ENCODE results near the gene TRIP4. TPM values are rescaled to one million over a fixed set of nuclear protein-coding genes. Genes with fewer than 3 reads are reported as not detected.

The TRIP4 gene
- total RNA-seq = 10 to 100 TPM; 16.5 to 29.3 (median 25.4) TPM
- 10 to 100 TPM; 31.4 to 31.5 TPM for polyA plus RNA-seq
- total RNA-seq = 13.5 reads per million, percentile 42 among the genes with 10 or more reads in this experiment

DNA sequence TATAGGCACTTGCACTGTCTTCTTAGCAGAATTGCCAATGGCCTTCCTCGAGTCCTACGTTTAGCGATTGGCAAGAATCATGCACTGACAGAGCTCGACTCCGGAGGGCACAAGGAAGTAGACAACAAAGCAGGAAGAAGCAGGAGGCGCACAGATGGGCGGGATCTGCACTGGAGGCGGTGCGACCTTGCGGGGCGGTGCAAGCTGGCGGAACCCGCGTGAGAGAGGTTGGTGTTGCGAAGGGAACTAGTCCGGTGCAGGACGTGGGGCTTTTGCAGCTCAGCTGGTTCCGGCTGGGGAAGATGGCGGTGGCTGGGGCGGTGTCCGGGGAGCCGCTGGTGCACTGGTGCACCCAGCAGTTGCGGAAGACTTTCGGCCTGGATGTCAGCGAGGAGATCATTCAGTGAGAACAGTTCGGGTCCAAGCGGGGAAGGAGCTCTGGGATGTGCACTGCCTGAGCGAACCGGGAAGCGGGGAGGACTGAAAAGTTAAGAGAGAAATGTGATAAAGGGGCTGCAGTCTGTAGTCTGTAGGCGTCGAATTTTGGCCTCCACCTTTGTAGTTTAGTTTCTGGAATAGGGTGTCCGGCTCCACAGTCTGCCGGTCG, at the start of gene TRIP4:
Gene TRIP4, plus strand, starts transcription at position 275 of the 607 bp plus-strand sequence. Its CDS starts 28 bp downstream, at position 303.
- intact Hi-C loops (cut with micrococcal nuclease) = loop anchor here (1.0 to 10.0 kb wide), 14 partner anchors 31 to 917 kb away; partner anchors contain the start of genes CSNK1G1 (in 2 of the 2), PLEKHO2 (in 2 of the 2), PPIB (in 2 of the 2) and CLPX (in 1 of the 2)
- Mint-ChIP-seq H3K36me3 (peaks cover 0 to 5% (median 4%) of the 10 kb centered on the region in 5 donors), H3K9me3 (peaks cover 0 to 5% (median 0%) of the 10 kb centered on the region in 11 donors), H3K27ac (peak within 1 kb of the TSS; percentile 84 to 99 (median 92)), H3K4me3 (peak within 1 kb of the TSS; percentile 95 to 99 (median 97)), H3K27me3 (no peaks in the 10 kb centered on the region), H3K4me1 (peaks cover 17 to 24% (median 19%) of the 10 kb centered on the region in 7 donors)
- H3K4me3 ChIP-seq (ENCODE audit: low read length) = peak within 1 kb of the TSS; percentile 97
- H3K27ac ChIP-seq (ENCODE audit: low read depth, low read length) = peak within 1 kb of the TSS; percentile 64
- ChIA-PET POLR2A (interaction anchor here (0.6 to 2.4 kb wide), 26 partner anchors 8 to 602 kb away, joined by 3 to 19 read pairs (median 5); partner anchors contain the start of genes CIAO2A, CSNK1G1, PPIB and SPG21), CTCF (interaction anchor here (0.6 to 1.3 kb wide), 5 partner anchors 11 to 999 kb away, joined by 3 to 5 read pairs (median 3); no protein-coding TSS in a partner anchor)
- H3K36me3 ChIP-seq (ENCODE audit: control insufficient read depth in 2 of 3, insufficient read depth in 3 of 3, low read length in 3 of 3) = peaks cover 0 to 7% (median 0%) of the 10 kb centered on the region in 3 experiments
- no peaks in the 10 kb centered on the region for H3K9me3 ChIP-seq (ENCODE audit: control insufficient read depth in 2 of 3, low read length in 3 of 3)
- DNase-seq (peak; percentile 90 to 97 (median 96)), ATAC-seq (peak; percentile 100)
- no peaks in the 10 kb centered on the region for H3K27me3 ChIP-seq (ENCODE audit: control insufficient read depth in 2 of 2, insufficient read depth in 2 of 2, low read length in 2 of 2)
- H3K4me1 ChIP-seq (ENCODE audit: control insufficient read depth in 2 of 2, insufficient read depth in 2 of 2, low read length in 2 of 2) = peaks cover 8 to 10% of the 10 kb centered on the region in 2 donors

DNA sequence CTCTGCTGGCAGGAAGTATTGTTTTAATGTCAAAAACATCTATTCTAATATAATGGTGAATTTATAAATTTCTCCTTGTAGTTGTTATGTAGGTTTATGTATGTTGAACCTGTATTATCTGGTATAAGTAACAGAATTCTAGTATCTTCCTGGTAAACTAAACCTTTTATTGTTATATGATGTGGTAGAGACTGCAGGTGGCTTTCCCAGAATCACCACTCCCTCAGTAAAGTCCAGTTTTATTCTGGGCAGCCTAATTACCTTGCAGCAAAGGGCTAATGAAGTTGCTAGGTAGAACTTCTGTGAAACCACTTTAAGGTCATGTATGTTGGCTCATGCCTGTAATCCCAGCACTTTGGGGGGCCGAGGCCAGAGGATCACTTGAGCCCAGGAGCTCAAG, 47.3 kb upstream of the TRIP4 start:
- POLR2A ChIA-PET = no interaction called here

DNA sequence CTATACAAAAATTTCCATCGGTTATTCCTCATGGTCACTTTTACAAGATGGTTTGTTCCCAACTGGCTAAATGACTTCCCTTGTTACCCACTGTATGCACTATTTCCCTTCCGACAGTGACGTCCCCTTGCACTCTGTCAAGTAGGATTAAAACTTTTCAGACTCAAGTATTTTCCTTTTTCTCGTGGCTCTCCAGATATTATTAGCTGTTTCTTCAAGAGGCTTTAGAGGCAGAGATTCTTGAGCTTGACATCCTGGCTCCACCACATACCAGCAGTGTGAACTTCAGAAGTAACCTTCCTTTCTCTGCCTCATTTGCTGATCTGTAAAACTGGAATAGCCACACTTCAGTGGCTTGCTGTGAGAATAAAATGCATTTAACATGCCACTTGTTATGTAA, 45.7 kb upstream of the TRIP4 start:
- no peaks in the 10 kb centered on the region for H3K9me3 ChIP-seq (ENCODE audit: control insufficient read depth in 2 of 3, low read length in 3 of 3)
- POLR2A ChIA-PET = no interaction called here
- H3K27me3 ChIP-seq (ENCODE audit: control insufficient read depth in 2 of 2, insufficient read depth in 2 of 2, low read length in 2 of 2) = no peaks in the 10 kb centered on the region
- Mint-ChIP-seq H3K27me3 (no peaks in the 10 kb centered on the region), H3K36me3 (peaks cover 0 to 28% (median 10%) of the 10 kb centered on the region in 5 donors), H3K4me3 (no peak overlapping the region), H3K4me1 (peaks cover 13 to 35% (median 22%) of the 10 kb centered on the region in 7 donors), H3K9me3 (no peaks in the 10 kb centered on the region), H3K27ac (peak overlapping the region in 1 of 9 donors; percentile 10)
- DNase-seq (no peak), ATAC-seq (no peak)
- H3K4me3 ChIP-seq (ENCODE audit: low read length) = no peak overlapping the region
- intact Hi-C loops (cut with micrococcal nuclease) = no loop called here
- no peaks in the 10 kb centered on the region for H3K4me1 ChIP-seq (ENCODE audit: control insufficient read depth in 2 of 2, insufficient read depth in 2 of 2, low read length in 2 of 2)
- CTCF ChIA-PET = no interaction called here
- H3K27ac ChIP-seq (ENCODE audit: low read depth, low read length) = no peak overlapping the region
- H3K36me3 ChIP-seq (ENCODE audit: control insufficient read depth in 2 of 3, insufficient read depth in 3 of 3, low read length in 3 of 3) = peaks cover 0 to 11% (median 0%) of the 10 kb centered on the region in 3 experiments

More for the DNA sequence above, 47.3 kb upstream of the TRIP4 start:
- no peak overlapping the region for H3K4me3 Mint-ChIP-seq
- intact Hi-C loops (cut with micrococcal nuclease) = no loop called here
- H3K4me3 ChIP-seq (ENCODE audit: low read length) = no peak overlapping the region
- no peak for DNase-seq
- H3K27ac ChIP-seq (ENCODE audit: low read depth, low read length) = no peak overlapping the region
- no peaks in the 10 kb centered on the region for H3K27me3 Mint-ChIP-seq
- peaks cover 0 to 4% of the 10 kb centered on the region in 2 donors for H3K4me1 ChIP-seq (ENCODE audit: control insufficient read depth in 2 of 2, insufficient read depth in 2 of 2, low read length in 2 of 2)
- ATAC-seq = no peak
- H3K9me3 Mint-ChIP-seq = no peaks in the 10 kb centered on the region
- H3K4me1 Mint-ChIP-seq = peaks cover 13 to 39% (median 29%) of the 10 kb centered on the region in 7 donors
- CTCF ChIA-PET = no interaction called here
- peak overlapping the region in 1 of 9 donors; percentile 3 for H3K27ac Mint-ChIP-seq
- peaks cover 0 to 11% (median 0%) of the 10 kb centered on the region in 3 experiments for H3K36me3 ChIP-seq (ENCODE audit: control insufficient read depth in 2 of 3, insufficient read depth in 3 of 3, low read length in 3 of 3)
- no peaks in the 10 kb centered on the region for H3K27me3 ChIP-seq (ENCODE audit: control insufficient read depth in 2 of 2, insufficient read depth in 2 of 2, low read length in 2 of 2)
- no peaks in the 10 kb centered on the region for H3K9me3 ChIP-seq (ENCODE audit: control insufficient read depth in 2 of 3, low read length in 3 of 3)
- H3K36me3 Mint-ChIP-seq = peaks cover 0 to 21% (median 8%) of the 10 kb centered on the region in 5 donors

DNA sequence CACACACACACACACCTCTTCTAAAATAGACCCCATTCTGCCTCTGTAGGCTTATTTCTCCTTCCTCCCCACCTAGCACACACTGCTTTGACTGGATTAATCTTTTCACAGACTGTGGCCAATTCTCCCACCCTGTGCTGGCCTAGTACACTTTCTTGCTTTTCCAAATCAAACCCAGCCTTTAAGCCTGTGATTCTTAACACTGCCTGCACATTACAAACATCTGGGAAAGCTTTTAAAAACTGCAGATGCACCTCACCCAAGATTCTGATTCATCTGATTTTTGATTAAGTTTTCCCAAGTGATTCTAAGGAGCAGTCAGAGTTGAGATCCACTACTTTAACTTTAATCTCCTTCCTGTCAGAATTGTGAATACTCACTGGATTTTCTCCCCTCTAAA, 44.4 kb upstream of the TRIP4 start:
- peaks cover 8 to 39% (median 13%) of the 10 kb centered on the region in 5 donors for H3K36me3 Mint-ChIP-seq
- ATAC-seq (no peak), DNase-seq (no peak)
- intact Hi-C loops (cut with micrococcal nuclease) = no loop called here
- Histone ChIP-seq H3K4me1 (ENCODE audit: control insufficient read depth in 2 of 2, insufficient read depth in 2 of 2, low read length in 2 of 2) (no peaks in the 10 kb centered on the region), H3K36me3 (ENCODE audit: control insufficient read depth in 2 of 3, insufficient read depth in 3 of 3, low read length in 3 of 3) (peaks cover 0 to 12% (median 0%) of the 10 kb centered on the region in 3 experiments), H3K27ac (ENCODE audit: low read depth, low read length) (no peak overlapping the region), H3K9me3 (ENCODE audit: control insufficient read depth in 2 of 3, low read length in 3 of 3) (no peaks in the 10 kb centered on the region), H3K27me3 (ENCODE audit: control insufficient read depth in 2 of 2, insufficient read depth in 2 of 2, low read length in 2 of 2) (no peaks in the 10 kb centered on the region), H3K4me3 (ENCODE audit: low read length) (no peak overlapping the region)
- H3K4me1 Mint-ChIP-seq = peaks cover 13 to 34% (median 26%) of the 10 kb centered on the region in 7 donors
- H3K27ac Mint-ChIP-seq = peak overlapping the region in 4 of 9 donors; percentile 10 to 60 (median 42)
- ChIA-PET POLR2A (no interaction called here), CTCF (no interaction called here)
- no peak overlapping the region for H3K4me3 Mint-ChIP-seq
- no peaks in the 10 kb centered on the region for H3K9me3 Mint-ChIP-seq
- H3K27me3 Mint-ChIP-seq = no peaks in the 10 kb centered on the region

DNA sequence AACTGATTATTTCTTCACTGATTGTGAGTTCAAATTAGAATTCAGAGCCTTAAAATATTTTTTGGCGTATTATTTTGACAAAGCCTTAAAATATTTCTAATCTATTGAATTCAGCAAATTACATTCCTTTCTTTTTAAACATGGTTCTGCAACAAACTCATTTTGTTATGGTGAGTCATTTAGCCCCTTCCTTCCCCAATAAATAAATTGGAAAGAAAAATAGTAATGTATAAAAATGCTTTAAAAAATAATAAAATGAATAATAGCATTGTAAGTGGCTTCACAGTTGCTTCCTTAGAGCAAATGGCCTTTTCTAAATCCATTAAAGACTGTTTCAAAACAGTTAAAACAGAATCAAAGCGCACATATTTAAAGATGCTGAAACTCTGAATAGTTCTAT, 43.8 kb upstream of the TRIP4 start:
- peaks cover 0 to 15% (median 0%) of the 10 kb centered on the region in 3 experiments for H3K36me3 ChIP-seq (ENCODE audit: control insufficient read depth in 2 of 3, insufficient read depth in 3 of 3, low read length in 3 of 3)
- DNase-seq (no peak), ATAC-seq (no peak)
- no peaks in the 10 kb centered on the region for H3K4me1 ChIP-seq (ENCODE audit: control insufficient read depth in 2 of 2, insufficient read depth in 2 of 2, low read length in 2 of 2)
- no peak overlapping the region for H3K4me3 ChIP-seq (ENCODE audit: low read length)
- Mint-ChIP-seq H3K27ac (peak overlapping the region in 1 of 9 donors; percentile 10), H3K36me3 (peaks cover 8 to 40% (median 12%) of the 10 kb centered on the region in 5 donors), H3K4me1 (peaks cover 11 to 39% (median 26%) of the 10 kb centered on the region in 7 donors), H3K9me3 (no peaks in the 10 kb centered on the region), H3K27me3 (no peaks in the 10 kb centered on the region), H3K4me3 (no peak overlapping the region)
- no peak overlapping the region for H3K27ac ChIP-seq (ENCODE audit: low read depth, low read length)
- intact Hi-C loops (cut with micrococcal nuclease) = no loop called here
- H3K9me3 ChIP-seq (ENCODE audit: control insufficient read depth in 2 of 3, low read length in 3 of 3) = no peaks in the 10 kb centered on the region
- ChIA-PET CTCF (no interaction called here), POLR2A (no interaction called here)
- H3K27me3 ChIP-seq (ENCODE audit: control insufficient read depth in 2 of 2, insufficient read depth in 2 of 2, low read length in 2 of 2) = no peaks in the 10 kb centered on the region

GRCh38 chr15:64344651-64345294, 42.9 kb upstream of the TRIP4 start:
- Mint-ChIP-seq H3K27ac (no peak overlapping the region), H3K27me3 (no peaks in the 10 kb centered on the region), H3K36me3 (peaks cover 8 to 43% (median 12%) of the 10 kb centered on the region in 5 donors), H3K9me3 (no peaks in the 10 kb centered on the region), H3K4me3 (no peak overlapping the region), H3K4me1 (peaks cover 10 to 39% (median 26%) of the 10 kb centered on the region in 7 donors)
- no peak overlapping the region for H3K27ac ChIP-seq (ENCODE audit: low read depth, low read length)
- H3K4me3 ChIP-seq (ENCODE audit: low read length) = no peak overlapping the region
- ChIA-PET POLR2A (interaction anchor here (0.6 to 0.9 kb wide), 3 partner anchors 10 to 357 kb away, joined by 3 read pairs; no protein-coding TSS in a partner anchor), CTCF (interaction anchor here (1.1 kb wide), 1 partner anchor 14 kb away, joined by 3 read pairs; no protein-coding TSS in a partner anchor)
- no peaks in the 10 kb centered on the region for H3K27me3 ChIP-seq (ENCODE audit: control insufficient read depth in 2 of 2, insufficient read depth in 2 of 2, low read length in 2 of 2)
- no peaks in the 10 kb centered on the region for H3K4me1 ChIP-seq (ENCODE audit: control insufficient read depth in 2 of 2, insufficient read depth in 2 of 2, low read length in 2 of 2)
- DNase-seq (no peak), ATAC-seq (no peak)
- intact Hi-C loops (cut with micrococcal nuclease) = no loop called here
- peaks cover 0 to 15% (median 0%) of the 10 kb centered on the region in 3 experiments for H3K36me3 ChIP-seq (ENCODE audit: control insufficient read depth in 2 of 3, insufficient read depth in 3 of 3, low read length in 3 of 3)
- H3K9me3 ChIP-seq (ENCODE audit: control insufficient read depth in 2 of 3, low read length in 3 of 3) = no peaks in the 10 kb centered on the region
